Type B pancreatic cell (in vitro differentiated cells): Measurements from ENCODE around the gene MCF2. TPM values are rescaled to one million over a fixed set of nuclear protein-coding genes. Genes with fewer than 3 reads are reported as not detected.

Experiments
- DNase-seq: peaks from one replicate; pipeline ENCODE4 v3.0.0; 2021; ENCODE audit warnings: mixed read lengths; ENCODE audit not compliant: unreplicated experiment; ENCODE audit errors: extremely low spot score
- H3K27ac Mint-ChIP-seq: 2 replicates; pipeline ENCODE4 v1.8.0; 2021; ENCODE audit warnings: mild to moderate bottlenecking, mixed read lengths
- H3K27me3 Mint-ChIP-seq: 2 replicates; pipeline ENCODE4 v1.8.0; 2021; ENCODE audit warnings: mixed read lengths
- H3K36me3 Mint-ChIP-seq: 2 replicates; pipeline ENCODE4 v1.8.0; 2021; ENCODE audit warnings: mixed read lengths
- H3K4me1 Mint-ChIP-seq: one replicate; pipeline ENCODE4 v1.8.0; 2021; ENCODE audit warnings: mixed read lengths; ENCODE audit not compliant: unreplicated experiment
- H3K4me3 Mint-ChIP-seq: 2 replicates; pipeline ENCODE4 v1.8.0; 2021; ENCODE audit warnings: mild to moderate bottlenecking, mixed read lengths
- H3K9me3 Mint-ChIP-seq: 2 replicates; pipeline ENCODE4 v1.8.0; 2021; ENCODE audit warnings: mixed read lengths
- CTCF ChIP-seq: fragments of 200-600 bp; sonication (generic); conservative IDR thresholded peaks from 2 replicates; pipeline ENCODE4 v1.5.0; 2021; ENCODE audit warnings: antibody characterized with exemption, mild to moderate bottlenecking
- total RNA-seq: library from RNA; stranded (reverse); gene quantifications from 2 replicates; pipeline ENCODE4 v1.2.1, GENCODE V29; 2021; ENCODE audit warnings: low replicate concordance

MCF2 gene
- total RNA-seq, 1 donor from 2014 or later: 0.22 TPM

GRCh38 chrX:139600105-139600504 is 107.9 kb downstream of the MCF2 start:
- Mint-ChIP-seq H3K4me1 (no peaks in the 10 kb centered on the region), H3K4me3 (no peak overlapping the region), H3K9me3 (no peaks in the 10 kb centered on the region), H3K27ac (no peak overlapping the region), H3K36me3 (no peaks in the 10 kb centered on the region), H3K27me3 (no peaks in the 10 kb centered on the region)
- no peak for DNase-seq
- TF ChIP-seq CTCF: no peak

GRCh38 chrX:139596068-139596467 is 111.9 kb downstream of the MCF2 start:
- no peaks in the 10 kb centered on the region for H3K27me3 Mint-ChIP-seq
- H3K27ac Mint-ChIP-seq: no peak overlapping the region
- no peak for TF ChIP-seq CTCF
- no peaks in the 10 kb centered on the region for H3K4me1 Mint-ChIP-seq
- no peaks in the 10 kb centered on the region for H3K9me3 Mint-ChIP-seq
- H3K4me3 Mint-ChIP-seq: no peak overlapping the region
- H3K36me3 Mint-ChIP-seq: no peaks in the 10 kb centered on the region
- no peak for DNase-seq

GRCh38 chrX:139585613-139586012 is 122.4 kb downstream of the MCF2 start:
- no peak for TF ChIP-seq CTCF
- no peak for DNase-seq
- Mint-ChIP-seq H3K27me3 (no peaks in the 10 kb centered on the region), H3K27ac (no peak overlapping the region), H3K4me3 (no peak overlapping the region), H3K4me1 (no peaks in the 10 kb centered on the region), H3K36me3 (no peaks in the 10 kb centered on the region), H3K9me3 (no peaks in the 10 kb centered on the region)

- Mint-ChIP-seq H3K9me3 (no peaks in the 10 kb centered on the region), H3K27me3 (peaks cover 4% of the 10 kb centered on the region), H3K27ac (no peak overlapping the region), H3K4me1 (no peaks in the 10 kb centered on the region), H3K4me3 (no peak overlapping the region), H3K36me3 (no peaks in the 10 kb centered on the region)
- no peak for TF ChIP-seq CTCF
- no peak for DNase-seq
These were observed 126.9 kb downstream of the MCF2 start for GRCh38 chrX:139581068-139581467.

DNA sequence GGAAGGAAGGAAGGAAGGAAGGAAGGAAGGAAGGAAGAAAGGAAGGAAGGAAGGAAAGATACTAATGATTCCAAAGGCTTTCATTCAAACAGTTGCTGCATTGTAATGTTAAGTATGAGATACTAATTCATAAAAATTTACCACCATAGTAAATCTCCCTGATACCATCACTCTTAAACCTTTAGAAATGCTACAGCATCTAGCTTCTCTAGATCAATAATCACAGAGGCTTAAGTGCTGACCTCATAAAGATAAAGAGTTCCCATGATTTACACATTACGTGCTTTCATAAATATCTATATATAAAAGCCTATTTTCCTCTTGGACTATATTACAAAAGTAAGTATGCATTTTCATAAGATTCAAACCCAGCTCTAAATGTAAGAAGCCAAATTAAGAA is 141.0 kb downstream of the MCF2 start:
- H3K27me3 Mint-ChIP-seq: peaks cover 2% of the 10 kb centered on the region
- no peaks in the 10 kb centered on the region for H3K4me1 Mint-ChIP-seq
- no peak overlapping the region for H3K27ac Mint-ChIP-seq
- no peak for TF ChIP-seq CTCF
- no peak overlapping the region for H3K4me3 Mint-ChIP-seq
- H3K9me3 Mint-ChIP-seq: no peaks in the 10 kb centered on the region
- no peak for DNase-seq
- H3K36me3 Mint-ChIP-seq: no peaks in the 10 kb centered on the region

GRCh38 chrX:139563251-139563650 is 144.7 kb downstream of the MCF2 start:
- Mint-ChIP-seq H3K27ac (no peak overlapping the region), H3K36me3 (no peaks in the 10 kb centered on the region), H3K9me3 (no peaks in the 10 kb centered on the region), H3K4me3 (no peak overlapping the region), H3K27me3 (peaks cover 7% of the 10 kb centered on the region), H3K4me1 (no peaks in the 10 kb centered on the region)
- no peak for DNase-seq
- TF ChIP-seq CTCF: no peak
